ENCODE measurements around the gene CAPN2.
"Not testable (repeated sequence)": the region's sequence is repeated elsewhere in the genome, so short reads cannot be mapped to it uniquely, and the experiment has no call there.

CAPN2 gene

DNA sequence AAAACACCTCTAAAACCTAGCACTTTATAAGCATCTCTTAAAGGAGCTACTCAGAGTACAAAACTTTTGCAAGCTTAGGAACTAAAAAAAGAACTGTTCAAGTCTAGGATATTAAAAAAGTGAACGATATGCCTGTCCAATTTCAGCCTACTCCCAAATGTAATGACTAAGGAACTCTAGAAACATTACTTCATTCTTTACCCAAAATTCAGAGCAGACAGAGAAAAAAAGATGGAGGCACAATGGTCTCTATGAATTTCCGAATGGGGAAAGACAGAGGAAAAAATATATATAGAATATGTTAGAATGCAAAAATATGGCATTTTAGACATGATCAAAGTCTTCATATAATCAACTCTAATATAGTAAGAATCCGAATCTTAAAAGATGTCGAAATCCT lies 72.2 kb downstream of the CAPN2 start:
- DNase-seq = no peak

DNA sequence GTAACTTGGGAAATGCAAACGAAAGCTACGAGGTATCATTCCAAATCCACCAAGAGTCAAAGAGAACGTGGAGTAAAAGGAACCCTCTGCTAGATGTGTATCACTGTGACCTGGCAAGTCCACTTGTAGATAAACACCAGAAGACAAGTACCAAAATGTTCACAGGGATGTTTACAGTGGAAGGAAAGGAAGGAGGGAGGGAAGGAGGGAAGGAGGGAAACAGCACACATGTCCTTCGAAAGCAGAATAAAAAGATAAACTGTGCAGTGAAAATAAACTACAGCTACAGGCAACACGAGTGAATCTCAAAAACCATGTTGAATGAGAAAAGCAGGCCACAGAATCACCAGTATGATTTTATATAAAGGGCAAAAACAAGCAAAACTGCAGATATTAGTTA lies 73.5 kb downstream of the CAPN2 start:
- no peak for DNase-seq

DNA sequence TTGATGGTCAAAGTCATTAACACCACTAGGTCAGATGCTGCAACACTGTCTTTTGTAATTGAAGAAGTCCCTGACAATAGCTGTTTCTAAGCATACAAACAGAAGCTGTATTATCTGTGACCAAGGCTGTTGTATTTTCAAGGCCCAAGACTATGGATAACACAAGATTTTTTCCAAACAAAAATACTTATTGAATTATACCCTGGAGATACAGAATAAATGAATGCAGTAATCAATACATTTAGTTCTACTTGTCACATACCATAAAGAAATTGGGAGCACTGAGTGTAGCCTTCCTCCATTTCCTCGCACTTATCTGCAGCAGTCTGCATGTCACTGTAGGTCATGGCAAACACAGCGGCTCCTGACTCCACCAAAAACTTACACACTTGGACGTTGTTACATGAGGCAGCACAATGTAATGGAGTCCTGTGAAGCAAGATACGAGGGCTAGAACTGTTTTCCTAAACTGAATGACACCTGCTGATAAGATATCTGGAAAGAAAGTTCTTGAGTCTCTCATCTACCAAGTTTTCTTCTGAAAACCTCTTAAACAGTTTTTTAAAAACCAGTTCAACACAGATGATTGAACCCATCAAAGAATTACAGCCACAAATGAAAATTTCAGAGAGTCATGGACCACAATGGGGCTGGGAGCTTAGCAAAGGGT lies 76.5 kb downstream of the CAPN2 start:
- peak in 3 of 58 donors; percentile 14 to 40 (median 19) for DNase-seq

DNA sequence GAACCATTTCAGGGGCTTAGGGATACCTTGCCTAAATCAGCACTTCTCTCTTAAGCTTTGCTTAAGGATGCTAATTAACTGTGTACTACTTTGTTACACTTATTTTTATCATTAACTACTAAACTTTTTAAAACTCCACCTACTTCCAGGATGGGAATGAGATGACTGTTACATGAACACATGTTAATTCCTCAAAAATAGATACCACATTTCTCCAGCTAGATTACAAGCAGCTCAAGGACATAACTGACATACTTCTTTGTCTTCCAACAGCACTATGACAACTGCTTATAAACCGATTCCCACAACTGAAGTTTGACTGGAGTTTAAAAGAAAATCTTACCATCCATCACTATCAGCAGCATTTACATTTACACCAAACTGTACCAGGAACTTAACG lies 79.7 kb downstream of the CAPN2 start:
- no peak for DNase-seq

DNA sequence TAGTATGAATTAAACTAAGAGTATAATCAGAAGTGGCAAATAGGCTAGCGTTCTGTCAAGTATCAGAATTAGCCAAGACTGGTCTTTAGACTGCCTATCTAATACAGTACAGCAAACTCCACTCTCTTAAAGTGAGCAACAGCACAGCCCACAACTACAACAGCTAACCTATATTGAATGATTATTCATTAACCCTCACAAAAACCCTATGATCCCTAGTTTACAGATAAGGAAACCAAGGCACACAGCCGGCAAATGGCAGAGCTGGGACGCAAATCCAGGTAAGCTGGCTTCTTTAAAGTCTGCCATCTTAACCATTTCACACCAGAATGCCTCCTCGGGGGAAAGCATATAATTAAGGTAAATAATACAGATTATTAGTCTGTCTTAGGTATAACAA lies 81.4 kb downstream of the CAPN2 start:
- DNase-seq = no peak

- DNase-seq = no peak
These were observed 82.0 kb downstream of the CAPN2 start for GRCh38 chr1:223794136-223794880.

DNA sequence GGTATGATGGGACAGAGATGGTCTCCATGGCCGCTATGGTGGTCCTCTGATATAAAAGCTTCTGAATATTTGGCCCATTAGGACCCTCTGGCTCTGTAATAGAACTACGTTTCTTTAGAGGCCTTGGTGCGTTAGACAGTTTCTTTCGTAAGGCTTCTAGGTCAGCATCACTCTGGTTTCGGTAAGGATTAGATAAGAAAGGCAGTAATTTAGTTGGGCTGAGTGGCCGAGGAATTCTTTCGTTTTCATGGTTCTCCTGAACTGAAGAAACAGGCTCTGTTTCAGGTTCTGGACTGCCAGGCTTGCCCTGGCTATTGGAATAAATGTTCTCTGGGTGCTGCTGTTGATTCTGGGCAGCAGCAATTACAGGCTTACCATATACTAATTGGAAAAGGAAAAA lies 83.9 kb downstream of the CAPN2 start:
- peak in 13 of 58 donors; percentile 12 to 53 (median 29) for DNase-seq

DNA sequence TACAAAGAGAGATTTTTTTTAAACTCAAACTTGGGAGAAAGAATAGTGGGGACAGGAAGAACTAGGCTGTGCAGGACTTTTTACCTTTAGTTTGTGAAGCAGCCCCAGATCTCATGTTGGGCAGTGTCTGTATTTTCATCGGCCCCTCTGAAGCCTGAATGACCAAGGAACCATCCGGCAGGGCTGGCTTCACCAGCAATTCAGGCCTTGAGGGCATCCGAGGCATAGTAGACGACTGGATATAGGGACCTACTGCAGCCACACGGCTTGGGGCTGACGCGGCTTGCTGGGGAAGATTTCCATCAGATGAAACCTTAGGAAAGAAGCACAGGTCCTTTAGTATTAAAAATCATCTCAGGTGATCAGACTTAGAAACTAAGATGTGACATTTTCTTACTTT lies 89.7 kb downstream of the CAPN2 start:
- peak in 19 of 58 donors; percentile 8 to 52 (median 20) for DNase-seq

DNA sequence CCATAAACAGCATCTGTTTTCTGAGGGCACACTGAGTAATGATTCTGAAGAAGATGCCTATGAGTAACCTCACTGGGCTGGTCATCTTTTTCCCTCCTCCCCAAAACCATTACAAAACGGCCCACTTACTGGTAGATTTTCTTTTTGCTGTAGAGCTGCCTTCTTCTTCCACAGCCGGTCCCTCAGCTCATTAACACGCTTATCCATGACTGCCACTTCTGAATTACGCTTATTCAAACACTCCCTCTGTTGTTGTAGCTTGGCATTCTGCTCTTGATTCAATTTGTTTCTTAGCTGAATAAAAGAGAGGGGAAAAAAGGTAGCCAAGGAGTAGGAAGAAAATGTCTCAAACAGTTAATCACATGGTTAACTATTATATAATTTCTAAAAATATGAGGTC lies 90.3 kb downstream of the CAPN2 start:
- peak in 25 of 58 donors; percentile 13 to 87 (median 31) for DNase-seq

DNA sequence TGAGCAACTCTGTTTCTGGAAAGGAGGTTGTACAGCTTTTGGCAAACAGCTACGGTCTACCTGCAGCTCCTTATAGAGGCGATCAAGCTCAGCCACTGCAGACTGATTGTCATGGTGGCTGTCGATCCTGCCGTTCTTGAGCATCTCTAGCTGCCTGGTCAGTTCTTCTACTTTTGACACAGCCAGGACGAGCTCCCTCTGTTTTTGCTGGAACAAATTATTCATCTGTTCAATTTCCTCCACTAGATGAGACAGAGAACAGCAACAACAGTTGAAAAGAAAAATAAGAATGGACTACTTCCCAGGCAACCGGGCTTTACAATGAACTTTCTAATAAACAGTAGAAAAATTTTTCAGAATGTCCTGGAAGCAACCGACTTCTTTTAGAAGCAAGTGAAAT lies 90.9 kb downstream of the CAPN2 start:
- peak in 11 of 58 donors; percentile 6 to 39 (median 22) for DNase-seq

DNA sequence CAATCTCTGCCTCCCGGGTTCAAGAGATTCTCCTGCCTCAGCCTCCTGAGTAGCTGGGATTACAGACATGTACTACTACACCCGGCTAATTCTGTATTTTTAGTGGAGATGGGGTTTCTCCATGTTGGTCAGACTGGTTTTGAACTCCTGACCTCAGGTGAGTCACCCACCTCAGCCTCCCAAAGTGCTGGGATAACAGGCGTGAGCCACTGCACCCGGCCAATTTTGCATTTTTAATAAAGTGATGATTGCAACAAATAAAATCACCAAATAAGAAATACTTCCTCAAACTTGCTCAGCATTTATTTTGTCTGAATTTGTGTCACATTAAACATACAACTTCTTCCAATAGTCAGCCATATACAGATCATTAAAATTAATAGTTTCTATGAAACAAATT lies 97.6 kb downstream of the CAPN2 start:
- not testable (repeated sequence) for DNase-seq

GRCh38 chr1:223810586-223810985 lies 98.2 kb downstream of the CAPN2 start:
- DNase-seq = no peak

DNA sequence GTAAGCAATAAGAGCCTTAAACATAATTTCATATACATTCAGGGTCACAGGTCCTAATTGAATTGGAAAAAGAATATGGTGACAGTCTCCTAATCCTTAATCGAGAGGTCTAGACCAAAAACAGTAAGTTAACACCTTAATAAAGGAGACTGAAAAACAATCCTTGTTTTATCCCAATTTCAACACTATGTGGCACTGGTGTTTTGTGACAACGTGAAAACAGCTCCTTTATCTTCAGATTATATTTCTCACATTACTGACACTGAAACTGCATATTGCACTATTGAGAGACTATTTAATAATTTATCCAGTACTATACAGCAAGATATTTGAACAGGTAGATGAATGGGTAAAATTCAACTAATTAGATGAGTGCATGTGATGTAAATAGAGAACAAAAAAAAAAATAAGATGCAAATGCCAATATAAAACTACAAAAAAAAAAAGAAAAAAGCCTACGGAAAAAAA lies 99.3 kb downstream of the CAPN2 start:
- no peak for DNase-seq

- no peak for DNase-seq
These were observed 101.3 kb downstream of the CAPN2 start for GRCh38 chr1:223813645-223814044.

GRCh38 chr1:223815020-223815853 lies 102.9 kb downstream of the CAPN2 start:
- no peak for DNase-seq

GRCh38 chr1:223815865-223816264 lies 103.5 kb downstream of the CAPN2 start:
- no peak for DNase-seq

DNA sequence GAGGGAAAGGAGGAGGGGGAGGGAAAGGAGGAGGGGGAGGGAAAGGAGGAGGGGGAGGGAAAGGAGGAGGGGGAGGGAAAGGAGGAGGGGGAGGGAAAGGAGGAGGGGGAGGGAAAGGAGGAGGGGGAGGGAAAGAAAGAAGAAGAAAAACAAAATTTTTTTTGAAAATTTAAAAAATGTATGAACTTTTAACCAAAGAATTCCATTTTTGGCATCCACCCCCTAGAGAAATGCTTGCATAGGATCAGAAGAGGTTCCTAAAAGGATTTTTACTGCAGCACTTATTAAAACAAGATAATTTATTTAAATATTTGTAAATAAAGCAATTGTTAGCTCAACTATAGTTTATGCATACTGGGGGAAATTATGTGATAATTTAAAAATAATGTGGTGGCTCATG lies 104.9 kb downstream of the CAPN2 start:
- not testable (repeated sequence) for DNase-seq

GRCh38 chr1:223819730-223820514 lies 107.6 kb downstream of the CAPN2 start:
- no peak for DNase-seq

- no peak for DNase-seq
These were observed 108.1 kb downstream of the CAPN2 start for GRCh38 chr1:223820515-223820858.

DNA sequence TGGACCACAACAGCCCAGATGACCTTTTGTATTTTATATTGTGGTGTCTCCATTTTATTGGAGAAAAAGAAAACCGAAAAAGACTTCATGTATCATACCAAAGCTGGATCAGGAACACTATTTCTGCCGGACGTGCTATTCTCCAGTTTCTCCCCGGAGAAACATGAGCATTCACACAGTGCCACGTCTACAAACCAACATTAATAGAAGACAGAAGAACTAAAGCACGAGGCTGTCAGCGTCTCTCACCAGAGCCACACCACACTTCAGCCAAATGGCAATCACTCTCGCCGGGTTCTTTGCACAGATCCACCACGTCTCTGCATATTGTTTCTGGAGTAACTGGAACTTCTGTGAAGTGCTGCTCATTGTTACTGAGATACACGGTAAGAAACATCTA lies 108.6 kb downstream of the CAPN2 start:
- no peak for DNase-seq

- no peak for DNase-seq
These were observed 111.9 kb downstream of the CAPN2 start for GRCh38 chr1:223824287-223824686.

Measured in anterior cingulate cortex (tissue), 58 donors.